Measurements from ENCODE around the gene TM6SF1.

TM6SF1 gene

DNA sequence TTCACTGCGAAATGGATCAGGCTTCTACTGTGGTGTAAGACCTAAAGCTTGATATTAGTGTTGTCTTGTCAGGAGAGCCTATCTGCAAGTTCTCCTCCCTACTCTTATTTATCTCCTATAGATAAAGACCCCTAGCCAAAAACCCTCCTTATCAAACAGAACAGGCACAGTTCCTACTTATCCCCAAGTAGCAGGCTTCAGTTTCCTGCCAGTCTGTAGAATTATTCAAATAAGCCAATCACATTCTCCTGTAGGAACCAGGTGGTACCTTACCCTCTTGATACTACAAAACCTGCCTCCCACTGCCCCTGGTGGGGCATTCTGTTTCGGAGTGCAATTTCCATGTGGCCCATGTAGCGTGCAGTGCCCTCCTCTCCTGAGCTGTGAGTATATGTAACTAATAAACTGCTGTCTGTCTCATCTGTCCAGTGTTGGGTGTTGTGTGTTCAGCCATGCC is 71.5 kb downstream of the TM6SF1 start:
- DNase-seq = no peak
- no peak for ATAC-seq

DNA sequence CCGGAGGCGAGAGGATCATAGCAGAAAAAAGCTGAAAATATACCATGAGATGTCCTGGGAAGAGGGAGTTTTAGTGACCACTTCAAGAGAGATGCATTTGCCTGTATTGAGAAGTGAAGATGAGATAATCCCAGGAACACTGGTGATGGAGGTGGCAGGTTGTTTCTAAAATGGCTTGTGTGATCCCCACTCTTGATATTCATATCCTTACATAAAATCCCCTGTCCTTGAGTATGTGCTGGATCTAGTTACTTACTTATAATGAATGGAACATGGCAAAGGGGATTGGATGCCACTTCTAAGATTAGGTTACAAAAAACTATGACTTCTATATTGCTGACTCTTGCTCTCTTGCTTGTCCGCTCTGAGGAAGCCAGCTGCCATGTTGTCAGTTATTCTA is 78.1 kb downstream of the TM6SF1 start:
- DNase-seq (no peak), ATAC-seq (no peak)

All from stimulated activated naive CD8-positive, alpha-beta T cell treated with anti-CD3 and anti-CD28 coated beads, Interleukin-15, Interleukin-2, amounts not matched to agents 100 U/mL and 50 U/mL, for 24 hours (primary cell).